NCI-H748 (cell line): ENCODE data around the gene PHETA1.
A peak's percentile ranks its signal among the peaks of the same experiment; 100 is the strongest.

ENCODE experiments used
- DNase-seq: peaks from one replicate; lab custom pipeline; 2025; ENCODE audit not compliant: unreplicated experiment; lab: John Stamatoyannopoulos, UW

Gene PHETA1

DNA sequence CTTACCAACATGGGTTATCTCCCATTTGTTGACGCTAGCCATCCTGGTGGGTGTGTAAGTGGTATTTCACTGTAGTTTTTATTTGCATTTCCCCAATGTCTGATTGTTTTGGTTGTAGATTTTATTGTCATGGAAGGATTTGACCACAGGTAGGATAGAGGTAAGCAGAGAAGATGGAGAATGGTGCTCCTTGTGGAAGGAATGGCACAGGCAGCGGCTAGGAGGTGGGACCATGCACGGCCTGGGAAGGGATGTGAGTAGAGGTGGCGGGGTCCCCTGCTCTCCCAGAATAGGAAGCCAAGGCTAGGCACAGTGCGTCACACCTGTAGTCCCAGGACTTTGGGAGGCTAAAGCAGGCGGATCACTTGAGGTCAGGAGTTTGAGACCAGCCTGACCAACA, 41.4 kb downstream of the PHETA1 start:
- no peak for DNase-seq

DNA sequence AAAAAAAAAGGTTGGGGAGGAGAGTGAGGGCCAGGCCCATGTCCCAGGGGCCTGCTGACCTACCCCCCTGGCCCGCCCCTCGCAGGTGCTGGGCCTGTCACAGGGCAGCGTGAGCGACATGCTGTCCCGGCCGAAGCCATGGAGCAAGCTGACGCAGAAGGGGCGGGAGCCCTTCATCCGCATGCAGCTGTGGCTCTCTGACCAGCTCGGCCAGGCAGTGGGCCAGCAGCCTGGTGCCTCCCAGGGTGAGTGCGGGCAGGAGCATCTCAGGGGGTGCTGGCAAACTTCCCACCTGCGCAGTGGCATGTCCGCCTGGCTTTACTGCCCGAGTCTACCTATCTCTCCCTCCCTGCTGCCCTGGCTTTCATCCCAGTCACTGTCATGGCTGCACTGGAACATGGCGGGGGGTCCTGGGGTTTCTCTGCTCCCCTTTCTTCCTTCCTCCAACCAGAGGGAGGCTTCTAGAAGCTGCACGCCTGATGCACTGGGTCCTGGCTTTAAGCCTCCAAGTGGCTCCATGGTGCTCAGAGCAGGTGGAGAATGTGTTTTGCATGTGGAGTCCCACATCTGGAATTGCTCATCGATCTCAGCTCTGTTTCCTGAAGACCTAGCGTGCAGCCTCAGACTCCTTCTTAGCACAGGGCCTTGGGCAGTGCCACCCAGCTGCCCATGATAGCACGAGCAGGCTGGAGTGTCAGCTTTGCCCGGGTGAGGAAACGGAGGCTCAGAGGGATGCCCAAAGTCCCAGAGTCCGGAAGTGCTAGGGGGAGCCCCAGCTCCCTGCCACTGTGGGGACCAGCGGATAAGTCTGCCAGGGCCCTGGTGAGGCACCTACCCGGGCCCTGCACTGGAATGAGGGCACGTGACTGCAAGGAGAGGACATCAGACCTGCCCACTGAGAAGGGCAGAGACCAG, 46.3 kb downstream of the PHETA1 start:
- no peak for DNase-seq

GRCh38 chr12:111321317-111321716, 47.6 kb downstream of the PHETA1 start:
- no peak for DNase-seq

GRCh38 chr12:111320258-111321050, 48.4 kb downstream of the PHETA1 start:
- no peak for DNase-seq

DNA sequence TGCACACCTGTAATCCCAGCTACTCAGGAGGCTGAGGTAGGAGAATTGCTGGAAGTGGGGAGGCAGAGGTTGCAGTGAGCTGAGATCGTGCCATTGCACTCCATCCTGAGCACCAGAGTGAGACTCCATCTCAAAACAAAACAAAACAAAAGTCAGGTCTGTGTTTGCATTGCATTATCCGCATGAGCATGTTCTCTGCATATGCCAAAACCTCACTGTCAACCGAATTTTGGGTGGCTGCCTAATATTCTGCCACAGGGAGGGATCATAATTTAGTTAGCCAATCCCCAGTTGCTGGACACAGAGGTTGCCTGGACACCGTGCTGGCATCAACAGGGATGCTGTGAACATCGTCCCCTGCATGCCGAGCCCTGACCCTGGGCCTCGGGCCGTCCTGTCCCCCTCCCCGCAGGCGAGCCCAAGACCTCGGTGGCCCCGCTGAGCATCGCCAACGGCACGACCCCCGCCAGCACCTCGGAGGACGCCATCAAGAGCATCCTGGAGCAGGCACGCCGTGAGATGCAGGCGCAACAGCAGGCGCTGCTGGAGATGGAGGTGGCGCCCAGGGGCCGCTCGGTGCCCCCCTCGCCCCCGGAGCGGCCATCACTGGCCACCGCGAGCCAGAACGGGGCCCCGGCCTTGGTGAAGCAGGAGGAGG, 49.2 kb downstream of the PHETA1 start:
- DNase-seq: no peak

GRCh38 chr12:111318450-111318849, 50.4 kb downstream of the PHETA1 start:
- no peak for DNase-seq

- no peak for DNase-seq
Observed at GRCh38 chr12:111316671-111317070, 52.2 kb downstream of the PHETA1 start.

DNA sequence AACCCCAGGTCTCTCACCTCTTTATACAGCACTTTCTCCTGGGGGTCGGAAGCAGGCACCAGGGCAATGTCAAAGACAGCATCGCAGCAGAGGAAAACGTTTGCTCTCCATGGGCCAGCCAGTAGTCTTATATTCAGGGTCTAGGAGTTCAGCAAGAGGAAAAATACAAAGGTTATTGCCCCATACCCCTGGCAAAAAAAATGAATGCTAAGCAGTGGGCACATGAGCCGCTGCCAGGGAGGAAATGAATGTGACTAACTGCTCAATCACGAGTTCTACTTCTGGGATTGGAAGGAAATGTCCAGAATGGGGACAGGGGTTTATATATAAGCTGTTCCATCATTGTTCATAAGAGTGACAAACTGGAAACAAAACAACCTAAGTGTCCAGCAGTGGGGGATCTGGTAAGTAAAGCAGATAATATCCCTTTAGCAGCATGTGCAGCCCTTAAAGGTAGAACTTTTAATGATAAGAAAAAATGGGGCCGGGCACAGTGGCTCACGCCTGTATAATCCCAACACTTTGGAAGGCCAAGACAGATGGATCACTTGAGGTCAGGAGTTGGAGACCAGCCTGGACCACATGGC, 53.8 kb downstream of the PHETA1 start:
- DNase-seq: no peak

DNA sequence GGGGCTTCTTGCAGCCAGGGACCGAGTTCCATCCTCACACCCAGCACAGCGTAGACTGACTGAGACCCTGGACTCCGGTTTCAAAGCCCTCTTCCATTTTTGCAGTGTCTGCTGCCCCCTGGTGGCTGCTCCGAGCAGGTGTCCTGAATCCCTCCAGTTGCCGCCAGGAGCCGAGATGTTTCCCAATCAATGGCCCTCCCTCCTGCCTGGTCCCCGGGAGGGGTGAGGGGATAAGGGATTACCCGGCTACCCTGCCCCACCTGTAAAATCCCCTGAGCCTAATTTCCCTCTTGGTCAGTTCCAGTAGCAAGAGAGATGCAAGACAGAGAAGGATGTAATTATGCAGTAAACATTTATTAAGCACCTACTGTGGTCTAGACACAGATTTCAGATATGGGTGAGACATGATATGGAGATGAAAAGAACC, 55.0 kb downstream of the PHETA1 start:
- peak; percentile 74 for DNase-seq

DNA sequence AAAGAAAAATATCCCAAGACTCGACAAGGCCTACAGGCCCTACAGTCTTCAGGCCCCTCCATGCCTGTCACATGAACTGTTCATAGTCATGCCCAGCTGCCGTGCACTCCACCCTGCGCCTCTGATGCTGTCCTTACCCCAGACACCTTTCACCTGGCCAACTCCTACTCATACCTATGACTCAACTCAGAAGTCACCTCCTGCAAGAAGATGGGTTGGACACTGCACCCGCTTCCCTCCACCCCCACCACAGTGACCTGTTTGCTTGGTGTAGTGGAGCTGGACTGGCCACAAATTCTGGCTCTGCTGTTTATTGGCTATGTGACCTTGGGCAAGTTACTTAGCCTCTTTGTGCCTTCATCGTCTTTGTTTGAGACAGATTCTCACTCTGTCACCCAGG, 56.2 kb downstream of the PHETA1 start:
- no peak for DNase-seq

DNA sequence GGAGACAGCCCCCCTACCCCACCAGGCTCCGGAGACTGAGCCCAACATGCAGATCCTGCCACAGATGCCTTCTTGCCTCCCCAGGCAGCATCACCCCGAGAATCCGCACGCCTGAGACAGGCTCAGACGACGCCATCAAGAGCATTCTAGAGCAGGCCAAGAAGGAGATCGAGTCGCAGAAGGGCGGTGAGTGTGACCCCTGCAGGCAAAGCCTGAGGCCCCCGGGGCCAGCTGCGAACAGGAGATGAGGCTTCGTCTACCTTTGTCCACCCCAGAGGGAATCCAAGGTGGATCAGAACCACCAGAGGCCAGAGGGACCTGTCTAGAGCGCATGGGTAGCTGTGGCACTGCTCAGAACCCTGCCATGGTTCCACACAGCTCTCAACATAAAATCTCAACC, 56.9 kb downstream of the PHETA1 start:
- DNase-seq: no peak

- DNase-seq: no peak
Observed at GRCh38 chr12:111311011-111311410, 57.9 kb downstream of the PHETA1 start.
